Osteocyte (in vitro differentiated cells): ENCODE results near the gene INHBE. TPM values are rescaled to one million over a fixed set of nuclear protein-coding genes. Genes with fewer than 3 reads are reported as not detected.

Experiments
- DNase-seq: peaks from one replicate; pipeline ENCODE4 v3.0.0; 2021; ENCODE audit warnings: mixed read lengths; ENCODE audit not compliant: unreplicated experiment; ENCODE audit errors: extremely low spot score
- H3K27ac Mint-ChIP-seq: one replicate; pipeline ENCODE4 v1.8.0; 2021; ENCODE audit warnings: mild to moderate bottlenecking, mixed read lengths; ENCODE audit not compliant: unreplicated experiment
- H3K27me3 Mint-ChIP-seq: one replicate; pipeline ENCODE4 v1.8.0; 2021; ENCODE audit warnings: mixed read lengths; ENCODE audit not compliant: unreplicated experiment
- H3K36me3 Mint-ChIP-seq: one replicate; pipeline ENCODE4 v1.8.0; 2021; ENCODE audit warnings: mixed read lengths; ENCODE audit not compliant: unreplicated experiment
- H3K4me1 Mint-ChIP-seq: one replicate; pipeline ENCODE4 v1.8.0; 2021; ENCODE audit warnings: mixed read lengths; ENCODE audit not compliant: unreplicated experiment
- H3K4me3 Mint-ChIP-seq: one replicate; pipeline ENCODE4 v1.8.0; 2021; ENCODE audit warnings: mild to moderate bottlenecking, moderate library complexity, mixed read lengths; ENCODE audit not compliant: unreplicated experiment
- H3K9me3 Mint-ChIP-seq: one replicate; pipeline ENCODE4 v1.8.0; 2021; ENCODE audit warnings: mixed read lengths; ENCODE audit not compliant: unreplicated experiment
- CTCF ChIP-seq: fragments of 200-600 bp; sonication (generic); IDR thresholded peaks from 2 replicates; pipeline ENCODE4 v1.5.0; 2021; ENCODE audit warnings: antibody characterized with exemption, mild to moderate bottlenecking, moderate library complexity
- total RNA-seq: library from RNA; stranded (reverse); gene quantifications from 2 replicates; pipeline ENCODE4 v1.2.1, GENCODE V29; 2021

The INHBE gene
- total RNA-seq, 1 donor from 2014 or later, result 1.3 TPM

- DNase-seq, result peak; percentile 75
- Mint-ChIP-seq H3K4me3 (no peak overlapping the region), H3K27me3 (peaks cover 54% of the 10 kb centered on the region), H3K36me3 (no peaks in the 10 kb centered on the region), H3K27ac (no peak overlapping the region), H3K9me3 (no peaks in the 10 kb centered on the region), H3K4me1 (peaks cover 13% of the 10 kb centered on the region)
- TF ChIP-seq CTCF, result no peak
These were observed 22.0 kb downstream of the INHBE start for GRCh38 chr12:57476993-57477709.

DNA sequence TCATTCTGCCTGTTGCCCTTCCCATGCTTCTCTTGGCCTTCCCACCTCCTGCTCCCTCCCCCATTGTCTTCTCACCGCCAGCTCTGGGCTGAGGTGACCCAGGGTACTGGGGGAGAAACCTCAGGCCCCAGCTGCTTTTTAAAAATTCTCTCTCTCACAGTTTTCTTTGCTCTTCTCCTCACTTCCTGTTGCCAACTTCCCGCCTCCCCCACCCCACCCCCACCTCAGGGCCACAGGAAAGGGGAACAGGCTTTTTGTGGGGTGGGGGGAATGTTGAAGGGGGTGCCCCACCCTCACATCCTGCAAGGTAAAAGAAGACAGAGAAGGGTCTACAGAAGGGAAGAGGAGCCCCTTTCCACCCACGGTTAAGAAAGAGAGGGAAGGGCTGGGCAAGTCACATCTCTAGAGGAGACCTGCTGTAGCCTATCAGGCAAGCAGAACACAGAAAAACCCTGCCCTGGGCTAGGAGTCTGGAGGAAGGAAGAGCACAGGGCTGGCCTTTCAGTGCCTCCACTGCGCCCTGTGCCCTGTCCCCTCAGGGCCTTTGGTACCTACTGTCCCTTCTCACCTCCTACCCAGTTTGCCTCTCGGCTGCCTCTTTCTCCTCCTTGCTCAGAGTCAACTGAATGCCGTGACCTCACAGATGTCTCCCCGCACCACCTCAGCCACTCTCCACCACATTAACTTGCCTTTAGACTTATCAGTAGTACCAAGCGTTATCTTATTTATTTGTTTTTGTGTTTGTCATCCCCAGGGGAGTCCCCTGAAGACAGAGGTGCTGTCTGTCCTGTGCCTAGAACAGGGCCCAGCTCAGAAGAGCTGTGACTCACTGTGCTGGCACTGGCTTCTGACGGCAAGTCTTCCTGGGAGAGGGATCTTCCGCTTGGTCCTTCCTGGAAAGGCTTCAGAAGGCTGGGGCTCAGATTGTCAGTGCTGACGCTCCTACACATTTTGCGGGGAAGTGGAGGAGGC lies 22.9 kb downstream of the INHBE start:
- H3K9me3 Mint-ChIP-seq, result no peaks in the 10 kb centered on the region
- peaks cover 13% of the 10 kb centered on the region for H3K4me1 Mint-ChIP-seq
- H3K36me3 Mint-ChIP-seq, result no peaks in the 10 kb centered on the region
- no peak overlapping the region for H3K4me3 Mint-ChIP-seq
- no peak for DNase-seq
- no peak overlapping the region for H3K27ac Mint-ChIP-seq
- no peak for TF ChIP-seq CTCF
- H3K27me3 Mint-ChIP-seq, result peaks cover 46% of the 10 kb centered on the region

DNA sequence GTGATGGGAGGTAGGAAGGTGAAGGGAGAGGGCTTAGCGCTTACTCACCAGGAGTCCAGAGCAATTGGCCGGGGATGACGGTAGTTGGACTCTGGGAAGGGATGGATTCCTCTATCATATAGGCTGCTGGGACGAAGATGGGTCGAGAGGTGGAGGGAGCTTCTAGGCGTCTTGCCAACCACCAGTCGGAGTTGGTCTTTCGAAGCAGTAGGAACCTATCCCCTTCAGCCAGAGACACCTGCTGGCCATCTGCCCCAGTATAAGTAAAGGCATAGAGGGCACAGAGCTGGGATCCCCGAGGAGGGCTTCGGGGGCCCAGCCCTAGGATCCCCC lies 23.9 kb downstream of the INHBE start:
- no peak for TF ChIP-seq CTCF
- H3K4me1 Mint-ChIP-seq, result peaks cover 20% of the 10 kb centered on the region
- H3K36me3 Mint-ChIP-seq, result no peaks in the 10 kb centered on the region
- DNase-seq, result peak; percentile 82
- no peak overlapping the region for H3K27ac Mint-ChIP-seq
- peaks cover 39% of the 10 kb centered on the region for H3K27me3 Mint-ChIP-seq
- no peaks in the 10 kb centered on the region for H3K9me3 Mint-ChIP-seq
- H3K4me3 Mint-ChIP-seq, result no peak overlapping the region

DNA sequence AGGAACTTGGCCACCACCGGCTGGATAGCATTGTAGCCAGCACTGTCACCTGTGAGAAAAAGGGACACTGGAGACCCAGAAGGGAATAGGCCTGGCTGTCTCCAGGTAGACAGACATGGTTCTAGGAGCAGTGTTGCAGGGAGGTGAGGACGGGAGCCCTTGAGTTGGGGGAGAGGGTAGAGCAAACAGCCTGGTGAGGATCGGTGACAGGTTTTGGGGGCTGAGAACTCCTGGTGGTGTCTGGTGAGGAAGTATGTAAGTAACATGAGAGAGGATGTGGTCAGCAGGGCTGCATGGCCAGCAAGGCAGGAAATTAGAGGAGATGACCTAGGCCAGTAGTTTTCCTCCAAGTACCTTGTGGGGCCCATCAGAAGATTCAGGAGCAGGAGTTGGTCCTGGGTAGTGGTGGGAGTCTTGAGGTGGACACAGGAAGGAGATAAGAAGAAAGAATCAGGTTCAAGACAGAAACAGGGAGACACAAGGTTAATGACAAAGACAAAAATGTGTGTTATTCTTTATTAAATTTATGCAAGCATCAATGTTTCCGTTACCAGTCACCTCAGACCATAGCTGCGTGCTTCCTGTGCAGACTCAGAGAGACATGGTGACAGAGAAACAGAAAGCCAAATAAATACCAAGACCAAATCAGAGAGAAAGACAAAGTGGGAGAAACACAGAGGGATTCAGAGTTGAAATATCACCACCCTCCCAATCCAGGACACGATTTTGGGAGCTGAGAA lies 24.4 kb downstream of the INHBE start, which contains the start of gene ARHGAP9:
ARHGAP9 (minus strand) TSS at position 491 of the 740 bp plus-strand sequence; CDS start at position 31, 460 bp downstream.
- no peak within 1 kb of the TSS for H3K4me3 Mint-ChIP-seq
- H3K4me1 Mint-ChIP-seq, result peaks cover 20% of the 10 kb centered on the region
- H3K27ac Mint-ChIP-seq, result no peak within 1 kb of the TSS
- no peak for TF ChIP-seq CTCF
- H3K27me3 Mint-ChIP-seq, result peaks cover 33% of the 10 kb centered on the region
- no peaks in the 10 kb centered on the region for H3K36me3 Mint-ChIP-seq
- H3K9me3 Mint-ChIP-seq, result no peaks in the 10 kb centered on the region
- no peak for DNase-seq
